K562 (cell line): ENCODE measurements around the gene FXN. TPM values are rescaled to one million over a fixed set of nuclear protein-coding genes. Genes with fewer than 3 reads are reported as not detected.

Experiments used
- ATAC-seq: fragments of 200-7000 bp; cut with Tn5 transposase; 3 replicates; pipeline ENCODE4 v1.9.1; 2020; ENCODE audit warnings: moderate library complexity
- BruUV-seq: library from RNA; stranded (reverse); fragments of 400-500 nt; replicated peaks from 2 replicates; lab custom pipeline; 2021; lab: Mats Ljungman, UMichigan
- CTCF ChIA-PET: fragments of 300-600 bp; formaldehyde crosslinking; extraction: SDS; loops from one replicate; lab custom pipeline; 2021; ENCODE audit warnings: low intra/inter-chr PET ratio; lab: Yijun Ruan, JAX
- POLR2A ChIA-PET: fragments of 300-600, 350-650 bp; sonication (Branson Sonifier 250); formaldehyde crosslinking; extraction: SDS; loops from one replicate; lab custom pipeline; 2021; ENCODE audit warnings: antibody characterized with exemption, inconsistent platforms; lab: Yijun Ruan, JAX
- DNase-seq, 4 experiments: peaks; one replicate each; pipeline versions ENCODE4 v3.0.0 to v3.0.0-alpha.2; 2011 to 2018; ENCODE audit warnings: low spot score in 3 of 4, mixed read lengths in 3 of 4; ENCODE audit errors: extremely low read depth in 1 of 4
- FAIRE-seq: peaks from 2 replicates; lab custom pipeline; 2011; peaks lifted over from hg19 to GRCh38; lab: Jason Lieb, UNC
- H2AFZ ChIP-seq: 2 replicates; pipeline ENCODE4 v1.6.0; 2011; ENCODE audit warnings: low read depth, low read length, control low read depth, inconsistent platforms
- H3K27ac ChIP-seq: fragments of 200-600 bp; 3 replicates; pipeline ENCODE4 v1.8.0; 2011; ENCODE audit warnings: low read depth, mild to moderate bottlenecking, control low read depth, inconsistent platforms, low read length, moderate library complexity, mixed read lengths; ENCODE audit errors: extremely low read depth
- H3K27me3 ChIP-seq, 2 experiments: fragments of 300-600 bp in 1 of 2; 2 replicates in 1 of 2; 3 replicates in 1 of 2; pipeline versions ENCODE4 v1.6.0 to v1.8.0; 2011; ENCODE audit warnings: inconsistent platforms in 2 of 2, low read length in 2 of 2, mild to moderate bottlenecking in 1 of 2, mixed read lengths in 1 of 2, moderate library complexity in 1 of 2; ENCODE audit not compliant: control insufficient read depth in 2 of 2, insufficient read depth in 2 of 2
- H3K36me3 ChIP-seq: fragments of 300-600 bp; 3 replicates; pipeline ENCODE4 v1.8.0; 2011; ENCODE audit warnings: mild to moderate bottlenecking, low read length, inconsistent platforms; ENCODE audit not compliant: control insufficient read depth, insufficient read depth
- H3K4me1 ChIP-seq, 2 experiments: fragments of 200-600 bp in 1 of 2; replicated peaks in 1 of 2; 2 replicates in 1 of 2; 3 replicates in 1 of 2; pipeline versions ENCODE4 v1.5.1 to v1.8.0; 2011; ENCODE audit warnings: inconsistent platforms in 2 of 2, low read length in 2 of 2, mild to moderate bottlenecking in 1 of 2, mixed read lengths in 1 of 2, moderate library complexity in 1 of 2; ENCODE audit not compliant: control insufficient read depth in 2 of 2, insufficient read depth in 2 of 2
- H3K4me2 ChIP-seq: 2 replicates; pipeline ENCODE4 v1.6.1; 2011; ENCODE audit warnings: low read length, control low read depth, inconsistent platforms, mixed read lengths; ENCODE audit not compliant: insufficient read depth
- H3K4me3 ChIP-seq: fragments of 200-600 bp; sonication (generic), shearing (Covaris generic); 2 replicates; pipeline ENCODE4 v1.5.1; 2016; ENCODE audit warnings: control low read depth, inconsistent platforms
- H3K79me2 ChIP-seq: fragments of 200-600 bp; 3 replicates; pipeline ENCODE4 v1.8.0; 2011; ENCODE audit warnings: low read length, inconsistent platforms; ENCODE audit not compliant: control insufficient read depth, insufficient read depth
- H3K9ac ChIP-seq, 2 experiments: 2 replicates each; pipeline versions ENCODE4 v1.6.0 to v1.6.1; 2011; ENCODE audit warnings: low read depth in 2 of 2, low read length in 2 of 2, control low read depth in 1 of 2, inconsistent platforms in 1 of 2, mild to moderate bottlenecking in 1 of 2, mixed read lengths in 1 of 2; ENCODE audit not compliant: insufficient read depth in 1 of 2
- H3K9me1 ChIP-seq: one replicate; pipeline ENCODE4 v1.6.0; 2011; ENCODE audit warnings: inconsistent platforms, mild to moderate bottlenecking, low read length, moderate library complexity; ENCODE audit not compliant: control insufficient read depth, insufficient read depth
- H3K9me3 ChIP-seq: replicated peaks from 2 replicates; pipeline ENCODE4 v1.5.1; 2011; ENCODE audit warnings: low read depth, low read length, inconsistent platforms; ENCODE audit not compliant: control insufficient read depth, insufficient read depth
- H4K20me1 ChIP-seq: replicated peaks from 2 replicates; pipeline ENCODE4 v1.6.1; 2011; ENCODE audit warnings: low read length, inconsistent platforms, mixed read lengths; ENCODE audit not compliant: control insufficient read depth, insufficient read depth
- ATF7 ChIP-seq: fragments of 450-650 bp; IDR thresholded peaks from 2 replicates; pipeline ENCODE4 v1.7.1; 2014; ENCODE audit warnings: mild to moderate bottlenecking, moderate library complexity
- CBX5 ChIP-seq: IDR thresholded peaks from 2 replicates; pipeline ENCODE4 v1.6.1; 2014; ENCODE audit warnings: low read depth, borderline replicate concordance
- ERF ChIP-seq: fragments of 450-650 bp; formaldehyde crosslinking; IDR thresholded peaks from 2 replicates; pipeline ENCODE4 v1.4.0; 2020; ENCODE audit warnings: mild to moderate bottlenecking, mixed read lengths
- HNRNPH1 ChIP-seq: fragments of 200-400 bp; formaldehyde crosslinking; optimal IDR thresholded peaks from 2 replicates; pipeline ENCODE3; 2017; ENCODE audit warnings: low read depth, mild to moderate bottlenecking, low read length, moderate library complexity
- MLLT1 ChIP-seq, 2 experiments: fragments of 450-650 bp; IDR thresholded peaks; 2 replicates each; pipeline ENCODE4 v1.6.1; 2016
- NFE2L1 ChIP-seq: fragments of 450-650 bp; IDR thresholded peaks from 2 replicates; pipeline ENCODE4 v1.6.1; 2016; ENCODE audit warnings: missing genetic modification characterization, low read depth, mild to moderate bottlenecking, missing compliant biosample characterization, moderate library complexity, borderline replicate concordance
- NFRKB ChIP-seq: fragments of 450-650 bp; IDR thresholded peaks from 2 replicates; pipeline ENCODE4 v1.6.1; 2016; ENCODE audit warnings: low read depth
- NR3C1 ChIP-seq: sonication (generic); formaldehyde crosslinking; IDR thresholded peaks from 2 replicates; pipeline ENCODE4 v1.8.1; 2022; ENCODE audit warnings: missing genetic modification reagents
- PCBP2 ChIP-seq: fragments of 200-400 bp; formaldehyde crosslinking; IDR thresholded peaks from 2 replicates; pipeline ENCODE4 v1.6.1; 2018; ENCODE audit warnings: low read length, low read depth, mild to moderate bottlenecking, moderate library complexity; ENCODE audit not compliant: poor library complexity, severe bottlenecking
- POLR2H ChIP-seq: IDR thresholded peaks from 2 replicates; pipeline ENCODE4 v1.6.1; 2016; ENCODE audit warnings: missing genetic modification characterization, low read depth, mild to moderate bottlenecking, control low read depth, missing compliant biosample characterization, moderate library complexity
- RBM17 ChIP-seq: fragments of 200-400 bp; formaldehyde crosslinking; IDR thresholded peaks from 2 replicates; pipeline ENCODE4 v1.6.1; 2017; ENCODE audit warnings: low read depth, mild to moderate bottlenecking, low read length, borderline replicate concordance
- RBM22 ChIP-seq: fragments of 200-400 bp; formaldehyde crosslinking; IDR thresholded peaks from 2 replicates; pipeline ENCODE4 v1.6.1; 2018; ENCODE audit warnings: low read length, low read depth; ENCODE audit not compliant: poor library complexity, severe bottlenecking
- ZBTB2 ChIP-seq: fragments of 450-650 bp; IDR thresholded peaks from 2 replicates; pipeline ENCODE4 v1.6.1; 2016; ENCODE audit warnings: antibody characterized with exemption
- ZBTB8A ChIP-seq: fragments of 450-650 bp; IDR thresholded peaks from 2 replicates; pipeline ENCODE4 v1.6.1; 2018; ENCODE audit warnings: mild to moderate bottlenecking, moderate library complexity; ENCODE audit not compliant: partially characterized antibody
- ZNF77 ChIP-seq: fragments of 250-450 bp; sonication (Bioruptor Pico); IDR thresholded peaks from 2 replicates; pipeline ENCODE4 v1.5.0; 2020
- WGBS: fragments of 100-300 bp; shearing (Covaris generic); methylation state at CpG from one replicate; pipeline ENCODE4 v1.1.6; 2016; ENCODE audit warnings: low coverage, mixed read lengths; ENCODE audit not compliant: insufficient coverage; ENCODE audit errors: missing lambda C conversion rate; 5-methylcytosine and 5-hydroxymethylcytosine counted together
- in situ Hi-C: fragments of 300-500 bp; cut with MboI; formaldehyde crosslinking; loops from 4 replicates; pipeline ENCODE4 v1.15.0; 2018; ENCODE audit warnings: inconsistent platforms, mixed read lengths
- intact Hi-C: fragments of 100-400 bp; cut with micrococcal nuclease; formaldehyde crosslinking; loops from 2 replicates; pipeline ENCODE4 v1.14.2; 2022
- polyA plus RNA-seq, 8 experiments: library from polyadenylated mRNA; depleted of rRNA in 4 of 8; stranded (reverse) in 5 of 8; unstranded in 3 of 8; fragments of >200 nt; fragmentation: Nextera tagmentation in 2 of 8; fragmentation: Illumina TruSeq in 1 of 8; extraction: Ambion mirVana in 2 of 8; extraction: Trizol in 1 of 8; gene quantifications; 2 replicates each; pipeline versions ENCODE4 v1.2.1 to v1.2.3, GENCODE V29; 2011 to 2014; ENCODE audit warnings: inconsistent platforms in 1 of 8, missing spikeins in 1 of 8
- total RNA-seq, 7 experiments: library from RNA; depleted of rRNA in 6 of 7; stranded (reverse); fragments of >200 nt in 6 of 7; fragmentation: Illumina TruSeq in 2 of 7; extraction: Trizol in 2 of 7; gene quantifications; 2 replicates each; pipeline versions ENCODE4 v1.2.1 to v1.2.3, GENCODE V29; 2011 to 2021; ENCODE audit warnings: low replicate concordance in 1 of 7
- TF ChIP-seq, protein P1 (sequence below): fragments of 250-450 bp; sonication (Bioruptor Pico); IDR thresholded peaks from 2 replicates; pipeline ENCODE4 v1.9.0; 2021; ENCODE audit warnings: mild to moderate bottlenecking, inconsistent platforms
- TF ChIP-seq, protein P2 (sequence below): fragments of 250-450 bp; sonication (Bioruptor Pico); IDR thresholded peaks from 2 replicates; pipeline ENCODE4 v1.4.0; 2020; ENCODE audit warnings: borderline replicate concordance

FXN gene
- total and polyA plus RNA-seq, 9 of the 15 experiments (the other 6 are each of a cell fraction or from before 2014, with no cell fraction given), result 7.6 to 51.5 (median 30.3) TPM

GRCh38 chr9:69137311-69137710 is 101.8 kb downstream of the FXN start:
- no peak for FAIRE-seq
- CTCF ChIA-PET, result no interaction called here
- no peaks in the 10 kb centered on the region for H4K20me1 ChIP-seq
- TF ChIP-seq NR3C1 (CRISPR knock-in tag), result no peak
- TF ChIP-seq MLLT1 (IDR thresholded peaks at IDR 0.05), result no peak
- no peak for TF ChIP-seq POLR2H
- no peak for TF ChIP-seq NFE2L1
- no peak for TF ChIP-seq RBM17
- TF ChIP-seq NFRKB, result no peak
- TF ChIP-seq ERF, result no peak
- TF ChIP-seq HNRNPH1, result no peak
- no peak for TF ChIP-seq RBM22
- TF ChIP-seq ZBTB8A, result no peak
- TF ChIP-seq ZNF77 (CRISPR knock-in tag), result no peak
- no peak for TF ChIP-seq ZBTB2
- TF ChIP-seq ATF7, result no peak
- TF ChIP-seq, protein P1, sequence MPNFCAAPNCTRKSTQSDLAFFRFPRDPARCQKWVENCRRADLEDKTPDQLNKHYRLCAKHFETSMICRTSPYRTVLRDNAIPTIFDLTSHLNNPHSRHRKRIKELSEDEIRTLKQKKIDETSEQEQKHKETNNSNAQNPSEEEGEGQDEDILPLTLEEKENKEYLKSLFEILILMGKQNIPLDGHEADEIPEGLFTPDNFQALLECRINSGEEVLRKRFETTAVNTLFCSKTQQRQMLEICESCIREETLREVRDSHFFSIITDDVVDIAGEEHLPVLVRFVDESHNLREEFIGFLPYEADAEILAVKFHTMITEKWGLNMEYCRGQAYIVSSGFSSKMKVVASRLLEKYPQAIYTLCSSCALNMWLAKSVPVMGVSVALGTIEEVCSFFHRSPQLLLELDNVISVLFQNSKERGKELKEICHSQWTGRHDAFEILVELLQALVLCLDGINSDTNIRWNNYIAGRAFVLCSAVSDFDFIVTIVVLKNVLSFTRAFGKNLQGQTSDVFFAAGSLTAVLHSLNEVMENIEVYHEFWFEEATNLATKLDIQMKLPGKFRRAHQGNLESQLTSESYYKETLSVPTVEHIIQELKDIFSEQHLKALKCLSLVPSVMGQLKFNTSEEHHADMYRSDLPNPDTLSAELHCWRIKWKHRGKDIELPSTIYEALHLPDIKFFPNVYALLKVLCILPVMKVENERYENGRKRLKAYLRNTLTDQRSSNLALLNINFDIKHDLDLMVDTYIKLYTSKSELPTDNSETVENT (CRISPR knock-in tag), result no peak
- TF ChIP-seq PCBP2, result no peak
- TF ChIP-seq, protein P2, sequence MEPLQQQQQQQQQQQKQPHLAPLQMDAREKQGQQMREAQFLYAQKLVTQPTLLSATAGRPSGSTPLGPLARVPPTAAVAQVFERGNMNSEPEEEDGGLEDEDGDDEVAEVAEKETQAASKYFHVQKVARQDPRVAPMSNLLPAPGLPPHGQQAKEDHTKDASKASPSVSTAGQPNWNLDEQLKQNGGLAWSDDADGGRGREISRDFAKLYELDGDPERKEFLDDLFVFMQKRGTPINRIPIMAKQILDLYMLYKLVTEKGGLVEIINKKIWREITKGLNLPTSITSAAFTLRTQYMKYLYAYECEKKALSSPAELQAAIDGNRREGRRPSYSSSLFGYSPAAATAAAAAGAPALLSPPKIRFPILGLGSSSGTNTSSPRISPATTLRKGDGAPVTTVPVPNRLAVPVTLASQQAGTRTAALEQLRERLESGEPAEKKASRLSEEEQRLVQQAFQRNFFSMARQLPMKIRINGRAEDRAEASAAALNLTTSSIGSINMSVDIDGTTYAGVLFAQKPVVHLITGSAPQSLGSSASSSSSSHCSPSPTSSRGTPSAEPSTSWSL (CRISPR knock-in tag), result no peak
- TF ChIP-seq CBX5, result no peak

More at GRCh38 chr9:69137311-69137710, 101.8 kb downstream of the FXN start:
- no peak overlapping the region for H3K4me3 ChIP-seq
- intact Hi-C loops (loop anchor here (5.0 kb wide), 1 partner anchor 85 kb away; no protein-coding TSS in a partner anchor), in situ Hi-C loops (no loop called here)
- no peak overlapping the region for H3K4me2 ChIP-seq
- POLR2A ChIA-PET, result interaction anchor here (1.0 kb wide), 1 partner anchor 50 kb away, joined by 3 read pairs; no protein-coding TSS in a partner anchor
- H2AFZ ChIP-seq, result no peak overlapping the region
- no peaks in the 10 kb centered on the region for H3K27me3 ChIP-seq
- no peak overlapping the region for H3K9ac ChIP-seq
- WGBS, result 61% methylated on average over 5 of the region's 8 CpGs
- H3K27ac ChIP-seq, result no peak overlapping the region
- no peaks in the 10 kb centered on the region for H3K36me3 ChIP-seq
- peaks cover 0 to 3% of the 10 kb centered on the region in 2 experiments; a peak in 1 of 5 replicates for H3K4me1 ChIP-seq
- no TSS peak for BruUV-seq
- DNase-seq (no peak), ATAC-seq (no peak)
- no peaks in the 10 kb centered on the region for H3K79me2 ChIP-seq
- no peaks in the 10 kb centered on the region for H3K9me3 ChIP-seq
- peaks cover 3% of the 10 kb centered on the region for H3K9me1 ChIP-seq
